Measurements from ENCODE around the gene ALOX15. TPM values are rescaled to one million over a fixed set of nuclear protein-coding genes. Genes with fewer than 3 reads are reported as not detected.
"Not testable (repeated sequence)": the region's sequence is repeated elsewhere in the genome, so short reads cannot be mapped to it uniquely, and the experiment has no call there.

Gene ALOX15
- total RNA-seq, 1 experiment from 2014 or later: not detected

- ChIA-PET CTCF (no interaction called here), POLR2A (ENCODE audit: unreplicated experiment) (no interaction called here)
- H3K79me2 ChIP-seq (ENCODE audit: low read length): no peaks in the 10 kb centered on the region
- no peak overlapping the region for H3K9ac ChIP-seq (ENCODE audit: low read length)
- no peaks in the 10 kb centered on the region for H3K4me1 ChIP-seq (ENCODE audit: insufficient read depth, low read length)
- no peak overlapping the region for H3K27ac ChIP-seq (ENCODE audit: low read length)
- no peak overlapping the region for H3K4me2 ChIP-seq (ENCODE audit: low read length)
- ATAC-seq (no peak), DNase-seq (no peak)
- H3K36me3 ChIP-seq (ENCODE audit: low read depth, low read length): no peaks in the 10 kb centered on the region
- TF ChIP-seq CTCF (conservative IDR thresholded peaks at IDR 0.05; ENCODE audit: low read depth, low read length) (no peak), EZH2phosphoT487 (IDR thresholded peaks at IDR 0.05; ENCODE audit: borderline replicate concordance, low read length) (no peak), EZH2 (IDR thresholded peaks at IDR 0.05; ENCODE audit: low read length, unreplicated experiment) (no peak)
- no peaks in the 10 kb centered on the region for H4K20me1 ChIP-seq (ENCODE audit: low read length)
- intact Hi-C loops (cut with micrococcal nuclease): no loop called here
- H3K9me2 ChIP-seq (replicated peaks; ENCODE audit: low read length): no peaks in the 10 kb centered on the region
- no TSS peak for BruUV-seq (replicated peaks)
- no peak overlapping the region for H3K4me3 ChIP-seq (ENCODE audit: low read length)
- H2AFZ ChIP-seq (ENCODE audit: low read length): no peak overlapping the region
- H3F3A ChIP-seq (ENCODE audit: low read length, unreplicated experiment): no peaks in the 10 kb centered on the region
- H3K9me3 ChIP-seq (ENCODE audit: low read length): no peaks in the 10 kb centered on the region
- no peaks in the 10 kb centered on the region for H3K27me3 ChIP-seq (ENCODE audit: low read length)
These were observed 43.5 kb downstream of the ALOX15 start for GRCh38 chr17:4597975-4598374.

- Histone ChIP-seq H3K9me3 (ENCODE audit: low read length) (no peaks in the 10 kb centered on the region), H3K9me2 (replicated peaks; ENCODE audit: low read length) (no peaks in the 10 kb centered on the region), H3K36me3 (ENCODE audit: low read depth, low read length) (no peaks in the 10 kb centered on the region), H3K27ac (ENCODE audit: low read length) (no peak overlapping the region), H3K4me3 (ENCODE audit: low read length) (no peak overlapping the region), H3K4me2 (ENCODE audit: low read length) (no peak overlapping the region), H4K20me1 (ENCODE audit: low read length) (no peaks in the 10 kb centered on the region), H3K79me2 (ENCODE audit: low read length) (no peaks in the 10 kb centered on the region), H2AFZ (ENCODE audit: low read length) (no peak overlapping the region), H3K9ac (ENCODE audit: low read length) (no peak overlapping the region), H3K4me1 (ENCODE audit: insufficient read depth, low read length) (no peaks in the 10 kb centered on the region), H3K27me3 (ENCODE audit: low read length) (no peaks in the 10 kb centered on the region), H3F3A (ENCODE audit: low read length, unreplicated experiment) (no peaks in the 10 kb centered on the region)
- ATAC-seq (no peak), DNase-seq (no peak)
- BruUV-seq (replicated peaks): no TSS peak
- POLR2A ChIA-PET (ENCODE audit: unreplicated experiment): no interaction called here
- intact Hi-C loops (cut with micrococcal nuclease): no loop called here
- CTCF ChIA-PET: no interaction called here
- TF ChIP-seq EZH2phosphoT487 (IDR thresholded peaks at IDR 0.05; ENCODE audit: borderline replicate concordance, low read length) (no peak), CTCF (conservative IDR thresholded peaks at IDR 0.05; ENCODE audit: low read depth, low read length) (no peak), EZH2 (IDR thresholded peaks at IDR 0.05; ENCODE audit: low read length, unreplicated experiment) (no peak)
These were observed 44.7 kb downstream of the ALOX15 start for GRCh38 chr17:4596636-4597380.

- POLR2A ChIA-PET (ENCODE audit: unreplicated experiment); DNase-seq; H3K27ac ChIP-seq (ENCODE audit: low read length); H3K4me2 ChIP-seq (ENCODE audit: low read length); H3F3A ChIP-seq (ENCODE audit: low read length, unreplicated experiment); H3K4me1 ChIP-seq (ENCODE audit: insufficient read depth, low read length); H3K36me3 ChIP-seq (ENCODE audit: low read depth, low read length); H3K4me3 ChIP-seq (ENCODE audit: low read length); BruUV-seq (replicated peaks); H3K9me3 ChIP-seq (ENCODE audit: low read length); ATAC-seq; H3K9me2 ChIP-seq (replicated peaks; ENCODE audit: low read length); H3K79me2 ChIP-seq (ENCODE audit: low read length); H4K20me1 ChIP-seq (ENCODE audit: low read length); H3K27me3 ChIP-seq (ENCODE audit: low read length); H3K9ac ChIP-seq (ENCODE audit: low read length); H2AFZ ChIP-seq (ENCODE audit: low read length); intact Hi-C loops (cut with micrococcal nuclease); CTCF ChIA-PET: not testable (repeated sequence)
These were observed 45.7 kb downstream of the ALOX15 start for GRCh38 chr17:4595685-4596342.

Data from PC-3 (cell line).